ENCODE measurements around the gene APBB2. TPM values are rescaled to one million over a fixed set of nuclear protein-coding genes. Genes with fewer than 3 reads are reported as not detected.

The APBB2 gene
- total and polyA plus RNA-seq, 2 experiments from 2014 or later = 35.8 to 74.8 TPM

GRCh38 chr4:40910706-40911105, 303.6 kb downstream of the APBB2 start:
- H3F3A ChIP-seq (replicated peaks; ENCODE audit: low read depth) = no peaks in the 10 kb centered on the region
- no peak overlapping the region for H3K4me2 ChIP-seq
- TF ChIP-seq NANOG (IDR thresholded peaks at IDR 0.05; ENCODE audit: borderline replicate concordance) = no peak
- no peak for TF ChIP-seq STAT1 (IDR thresholded peaks at IDR 0.05; ENCODE audit: unreplicated experiment)
- TF ChIP-seq JUNB (IDR thresholded peaks at IDR 0.05; ENCODE audit: unreplicated experiment) = no peak
- TF ChIP-seq POLR2AphosphoS5 (IDR thresholded peaks at IDR 0.05; ENCODE audit: low read depth) = no peak
- no peak for TF ChIP-seq CREB1 (CRISPR knock-in tag; IDR thresholded peaks at IDR 0.05; ENCODE audit: low read depth)
- no peak for TF ChIP-seq REST (IDR thresholded peaks at IDR 0.05; ENCODE audit: unreplicated experiment)
- TF ChIP-seq CTCF (conservative IDR thresholded peaks at IDR 0.05; ENCODE audit: low read depth in 2 of 2) = no peak
- TF ChIP-seq ZNF462 (CRISPR knock-in tag; IDR thresholded peaks at IDR 0.05) = no peak
- TF ChIP-seq ZNF331 (CRISPR knock-in tag; IDR thresholded peaks at IDR 0.05; ENCODE audit: low read depth) = no peak
- no peak for TF ChIP-seq ETS1 (IDR thresholded peaks at IDR 0.05)
- TF ChIP-seq EZH2 (IDR thresholded peaks at IDR 0.05; ENCODE audit: low read depth, unreplicated experiment) = no peak
- TF ChIP-seq EZH2phosphoT487 (IDR thresholded peaks at IDR 0.05; ENCODE audit: unreplicated experiment) = no peak
- no peak for TF ChIP-seq ZNF114 (CRISPR knock-in tag; IDR thresholded peaks at IDR 0.05)
- peaks cover 2% of the 10 kb centered on the region; the same call in 1 of the 3 replicates for H3K9me3 Mint-ChIP-seq
- H3K27ac ChIP-seq (ENCODE audit: low read depth) = no peak overlapping the region
- peaks cover 7% of the 10 kb centered on the region; the same call in 1 of the 3 replicates for H3K36me3 Mint-ChIP-seq (ENCODE audit: low read depth)
- no peaks in the 10 kb centered on the region for H3K9me2 ChIP-seq (ENCODE audit: insufficient read depth)
- H3K4me3 ChIP-seq = no peak overlapping the region
- peaks cover 6% of the 10 kb centered on the region for H3K27me3 Mint-ChIP-seq (ENCODE audit: insufficient read depth, low read depth, poor library complexity)
- peaks cover 11% of the 10 kb centered on the region for H3K4me1 Mint-ChIP-seq
- H3K79me2 ChIP-seq (replicated peaks; ENCODE audit: insufficient read depth) = no peaks in the 10 kb centered on the region
- no peak overlapping the region for H3K4me3 Mint-ChIP-seq
- no peaks in the 10 kb centered on the region for H4K20me1 ChIP-seq (replicated peaks; ENCODE audit: insufficient read depth)
- DNase-seq (ENCODE audit: low spot score) = no peak
- no peak overlapping the region for H3K27ac Mint-ChIP-seq
- H3K4me1 ChIP-seq (ENCODE audit: insufficient read depth) = 0 out of 2 replicates have a peak, but pooled peaks cover 3% of the 10 kb centered on the region
- no peak overlapping the region for H2AFZ ChIP-seq
- H3K27me3 ChIP-seq (ENCODE audit: insufficient read depth) = no peaks in the 10 kb centered on the region
- no peak for ATAC-seq
- H3K36me3 ChIP-seq (ENCODE audit: insufficient read depth) = no peaks in the 10 kb centered on the region; the same call in 1 of the 2 replicates
